Endothelial cell of umbilical vein (primary cell): Measurements from ENCODE around the gene RPA1.

ENCODE experiments used
- CTCF ChIP-seq, 2 donors: IDR thresholded peaks; 1 replicate in 1 of 2; 2 replicates in 1 of 2; pipeline ENCODE4 v1.5.1; 2011; ENCODE audit warnings: low read length in 2 of 2, mild to moderate bottlenecking in 2 of 2, moderate library complexity in 2 of 2, control low read depth in 1 of 2, inconsistent platforms in 1 of 2, low read depth in 1 of 2; ENCODE audit not compliant: insufficient read depth in 1 of 2; ENCODE audit errors: extremely low read depth in 1 of 2
- EZH2 ChIP-seq: IDR thresholded peaks from 2 replicates; pipeline ENCODE4 v1.6.1; 2012; ENCODE audit warnings: borderline replicate concordance, low read depth, mild to moderate bottlenecking, moderate library complexity, low read length, inconsistent platforms; ENCODE audit not compliant: severe bottlenecking
- FOS ChIP-seq: IDR thresholded peaks from 2 replicates; pipeline ENCODE4 v1.6.1; 2011; ENCODE audit warnings: mild to moderate bottlenecking, low read length, moderate library complexity, borderline replicate concordance; ENCODE audit not compliant: insufficient read depth
- GATA2 ChIP-seq: IDR thresholded peaks from 2 replicates; pipeline ENCODE4 v1.7.0; 2011; ENCODE audit warnings: low read depth, mild to moderate bottlenecking, moderate library complexity, mixed read lengths, low read length; ENCODE audit not compliant: insufficient read length, insufficient read depth
- JUN ChIP-seq: IDR thresholded peaks from 2 replicates; pipeline ENCODE4 v1.6.1; 2011; ENCODE audit warnings: borderline replicate concordance, low read depth; ENCODE audit not compliant: insufficient read length, insufficient read depth
- MAX ChIP-seq: IDR thresholded peaks from 2 replicates; pipeline ENCODE4 v1.6.1; 2011; ENCODE audit not compliant: insufficient read depth, insufficient read length
- MYC ChIP-seq: IDR thresholded peaks from one replicate; pipeline ENCODE4 v1.6.1; 2011; ENCODE audit warnings: mild to moderate bottlenecking, low read depth, low read length
- POLR2A ChIP-seq: IDR thresholded peaks from 2 replicates; pipeline ENCODE4 v1.6.1; 2012; ENCODE audit warnings: low read depth, mild to moderate bottlenecking, control low read depth, low read length
- POLR2AphosphoS5 ChIP-seq: IDR thresholded peaks from 2 replicates; pipeline ENCODE4 v1.6.1; 2012; ENCODE audit warnings: low read depth, mild to moderate bottlenecking, control low read depth, low read length, moderate library complexity; ENCODE audit not compliant: insufficient read depth

DNA sequence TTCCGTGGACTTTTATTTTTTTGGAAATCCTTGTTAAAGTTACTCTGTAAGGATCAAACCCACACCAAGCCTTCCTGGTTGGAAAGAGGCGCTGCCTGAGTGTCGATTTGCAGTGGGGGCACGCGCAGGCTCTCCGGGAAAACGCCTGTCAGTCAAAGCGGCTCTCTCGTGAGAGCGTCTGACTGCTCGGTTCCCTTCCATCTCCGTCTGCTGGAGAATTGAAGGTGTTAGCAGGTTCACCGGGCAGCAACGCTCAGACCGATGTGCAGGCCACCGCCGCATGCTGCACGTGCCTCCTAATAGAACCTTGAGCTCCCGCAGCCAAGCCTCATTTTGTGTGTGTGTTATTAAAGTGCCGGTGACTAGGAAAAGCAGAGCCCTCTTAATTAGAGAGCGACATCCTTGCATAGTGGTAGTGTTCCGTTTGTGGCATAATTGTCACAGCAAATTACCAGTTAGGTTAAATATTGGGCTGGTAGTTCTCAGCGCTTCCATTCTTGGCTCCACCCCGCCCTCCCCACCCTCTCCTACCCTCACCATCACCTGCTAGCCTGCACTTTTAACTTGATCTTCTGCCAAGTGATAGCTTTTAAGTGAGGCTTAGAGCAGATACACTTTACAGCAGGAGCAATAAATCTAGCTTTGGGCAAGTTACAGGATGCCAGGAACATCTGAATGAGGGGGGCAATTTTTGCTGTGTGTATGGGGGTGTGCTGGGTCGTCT lies 75.5 kb downstream of the RPA1 start:
- no peak for TF ChIP-seq CTCF (IDR thresholded peaks at IDR 0.05; ENCODE audit: extremely low read depth in 1 of 2, insufficient read depth in 1 of 2, low read depth in 1 of 2, low read length in 2 of 2)
- TF ChIP-seq EZH2, result no peak
- no peak for TF ChIP-seq GATA2
- TF ChIP-seq JUN, result no peak
- TF ChIP-seq POLR2A, result no peak
- TF ChIP-seq POLR2AphosphoS5, result no peak
- TF ChIP-seq MAX, result no peak
- TF ChIP-seq FOS, result no peak
- TF ChIP-seq MYC, result no peak
